ENCODE data around the gene HTRA3.

Gene HTRA3

GRCh38 chr4:8283161-8283560, 13.6 kb downstream of the HTRA3 start:
- no peak for DNase-seq

DNA sequence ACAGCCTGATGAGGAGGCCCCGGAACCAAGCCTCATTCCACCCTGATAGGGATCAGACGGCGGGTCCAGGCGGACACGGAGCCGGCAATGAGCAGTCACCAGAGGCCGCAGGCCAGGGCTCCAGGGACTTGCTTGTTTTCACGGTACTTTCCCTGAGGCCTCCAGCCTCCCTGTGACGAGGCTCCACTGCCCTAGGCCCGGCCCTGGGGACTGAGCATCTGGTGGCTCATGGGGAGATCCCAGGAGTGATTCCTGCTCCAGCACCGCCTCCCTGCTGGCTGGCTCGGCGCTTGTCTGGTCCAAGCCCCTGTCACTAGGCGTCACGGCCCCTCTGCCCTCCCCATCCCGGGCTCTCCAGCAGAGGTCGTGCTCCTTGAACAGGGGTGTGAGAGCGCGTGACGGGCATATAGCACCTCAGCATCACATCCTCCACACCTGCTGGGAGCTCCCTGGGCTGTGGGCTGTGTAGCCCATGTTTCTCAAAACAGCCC, 14.1 kb downstream of the HTRA3 start:
- DNase-seq, result no peak

GRCh38 chr4:8284391-8284790, 14.8 kb downstream of the HTRA3 start:
- no peak for DNase-seq

DNA sequence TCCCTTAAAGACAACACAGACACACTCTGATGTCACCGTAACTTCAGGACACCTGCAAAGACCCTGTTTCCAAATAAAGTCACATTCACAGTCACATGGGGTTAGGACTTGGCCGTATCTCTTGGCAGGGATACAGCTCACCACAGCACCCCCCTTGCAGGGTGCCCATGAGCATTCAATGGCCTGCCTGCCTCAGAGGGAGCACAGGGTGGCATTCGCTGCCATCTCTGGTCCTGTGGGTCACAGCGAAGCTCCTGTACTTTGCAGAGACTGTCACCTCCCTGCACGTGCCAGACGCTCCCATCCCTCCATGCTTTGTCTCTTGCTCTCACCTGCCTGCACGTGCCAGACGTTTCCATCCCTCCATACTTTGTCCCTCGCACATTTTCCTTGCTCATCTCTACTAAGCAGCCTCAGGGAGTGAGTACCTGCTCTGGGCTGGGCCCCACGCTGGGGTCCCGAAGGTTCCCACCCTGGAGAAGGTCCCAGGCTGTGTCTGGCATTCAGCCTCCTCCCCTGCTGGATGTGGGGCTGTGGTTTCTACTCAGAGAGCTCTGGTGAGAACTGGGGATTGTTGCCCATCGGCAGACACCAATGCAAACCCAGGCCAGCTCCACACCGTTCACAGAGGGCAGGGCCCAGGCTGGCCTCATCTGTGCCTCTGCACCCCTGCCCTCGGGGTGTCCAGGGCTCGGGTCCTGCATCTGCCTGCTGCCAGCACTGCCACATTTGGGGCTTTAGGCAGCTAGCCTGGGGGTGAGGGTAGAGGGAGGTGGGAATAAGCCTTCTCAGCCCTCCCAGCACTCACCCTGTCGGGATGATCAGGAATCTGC, 15.8 kb downstream of the HTRA3 start:
- no peak for DNase-seq

- no peak for DNase-seq
These were observed 16.6 kb downstream of the HTRA3 start for GRCh38 chr4:8285976-8286718.

DNA sequence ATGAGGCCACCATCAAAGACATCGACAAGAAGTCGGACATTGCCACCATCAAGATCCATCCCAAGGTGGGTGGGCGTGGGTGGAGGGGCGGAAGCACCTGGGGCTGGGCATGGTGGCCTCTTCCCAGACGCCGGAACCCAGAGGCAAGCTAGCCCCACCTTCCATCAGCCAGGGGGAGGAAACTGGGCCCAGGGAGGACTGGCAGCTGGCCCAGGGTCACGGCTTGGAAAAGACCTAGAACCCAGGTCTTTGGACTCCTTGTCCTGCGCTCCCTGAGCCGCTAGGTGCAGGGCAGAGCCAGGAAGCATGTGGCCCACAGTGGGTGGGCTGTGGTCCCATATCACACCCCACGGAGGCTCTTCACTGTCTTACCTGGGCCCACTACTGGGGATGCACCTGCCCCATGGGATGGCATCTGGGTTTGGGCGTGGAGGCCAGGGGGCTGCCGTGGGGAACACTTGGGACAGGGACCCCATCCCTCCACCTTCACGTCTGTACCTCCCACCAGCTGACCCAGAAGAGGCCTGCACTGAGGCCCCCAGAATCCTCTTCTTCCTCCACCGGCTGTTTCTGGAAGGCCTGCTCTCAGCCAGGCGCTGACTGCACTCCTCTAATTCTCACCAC, 17.3 kb downstream of the HTRA3 start:
- no peak for DNase-seq

- DNase-seq, result no peak
These were observed 18.1 kb downstream of the HTRA3 start for GRCh38 chr4:8287343-8288280.

DNA sequence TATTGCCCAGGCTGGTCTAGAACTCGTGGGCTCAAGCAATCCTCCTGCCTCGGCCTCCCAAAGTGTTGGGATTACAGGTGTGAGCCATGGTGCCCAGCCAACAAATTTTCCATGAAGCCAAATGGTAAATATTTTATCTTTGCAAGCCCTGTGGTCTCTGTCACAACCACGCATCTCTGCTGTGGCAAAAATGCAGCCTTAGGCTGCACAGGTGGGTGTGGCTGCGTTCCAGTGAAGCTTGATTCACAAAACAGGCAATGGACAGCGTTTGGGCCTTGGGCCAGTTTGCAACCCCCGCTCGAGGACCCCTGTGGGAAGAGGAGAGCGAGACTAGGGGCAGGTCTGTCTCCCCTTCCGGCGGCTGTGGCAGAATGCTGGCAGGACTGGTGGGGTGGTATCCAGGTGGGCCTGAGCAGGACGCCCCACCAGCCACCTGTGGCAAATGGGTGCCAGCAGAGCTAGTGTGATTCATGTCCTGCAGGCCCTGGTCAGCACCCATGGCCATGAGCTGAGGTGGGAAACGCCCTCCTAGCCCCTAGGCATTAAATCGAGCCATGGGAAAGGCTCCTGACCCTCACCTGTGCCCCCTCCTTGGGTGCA, 19.7 kb downstream of the HTRA3 start:
- DNase-seq, result no peak

GRCh38 chr4:8289956-8290700, 20.6 kb downstream of the HTRA3 start:
- DNase-seq, result no peak

DNA sequence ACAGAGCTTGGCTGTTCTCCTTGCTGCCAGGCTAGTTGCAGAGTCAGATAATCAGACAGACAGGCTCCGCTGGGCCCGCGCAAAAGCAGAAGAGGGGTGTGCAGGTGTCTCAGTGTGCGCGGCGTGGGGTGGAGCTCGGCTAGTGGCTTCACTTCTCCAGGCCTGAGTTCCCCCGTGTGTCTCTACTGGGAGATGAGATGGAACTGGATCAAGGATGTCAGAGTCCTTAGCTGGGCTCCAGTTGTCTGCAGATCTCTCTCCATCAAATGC, 21.1 kb downstream of the HTRA3 start:
- DNase-seq, result no peak

DNA sequence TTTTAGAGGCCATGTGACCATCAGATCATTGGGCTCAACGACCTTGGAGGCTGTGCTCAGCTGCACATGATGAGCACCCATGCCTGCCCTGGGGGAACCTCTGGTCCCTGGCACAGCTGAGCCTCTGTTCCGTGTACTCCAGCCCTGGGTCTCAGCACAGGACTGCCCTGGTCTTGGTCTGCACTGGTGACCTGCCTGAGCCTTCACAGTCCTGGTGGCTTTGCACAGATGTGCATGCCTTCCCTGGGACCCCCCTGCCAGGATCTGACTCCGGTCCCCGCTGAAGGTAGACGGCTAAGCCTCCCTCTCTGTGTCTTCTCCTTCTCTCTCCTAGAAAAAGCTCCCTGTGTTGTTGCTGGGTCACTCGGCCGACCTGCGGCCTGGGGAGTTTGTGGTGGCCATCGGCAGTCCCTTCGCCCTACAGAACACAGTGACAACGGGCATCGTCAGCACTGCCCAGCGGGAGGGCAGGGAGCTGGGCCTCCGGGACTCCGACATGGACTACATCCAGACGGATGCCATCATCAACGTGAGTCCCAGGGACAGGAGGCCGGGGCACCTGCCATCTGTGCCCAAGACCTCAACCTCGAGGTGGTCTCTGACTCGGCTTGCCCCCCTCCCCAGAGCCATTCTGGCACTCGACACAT, 21.6 kb downstream of the HTRA3 start:
- DNase-seq, result no peak

- DNase-seq, result no peak
These were observed 22.3 kb downstream of the HTRA3 start for GRCh38 chr4:8291701-8292477.

GRCh38 chr4:8292478-8293107, 23.0 kb downstream of the HTRA3 start:
- DNase-seq, result no peak

GRCh38 chr4:8293131-8293975, 23.8 kb downstream of the HTRA3 start:
- no peak for DNase-seq

DNA sequence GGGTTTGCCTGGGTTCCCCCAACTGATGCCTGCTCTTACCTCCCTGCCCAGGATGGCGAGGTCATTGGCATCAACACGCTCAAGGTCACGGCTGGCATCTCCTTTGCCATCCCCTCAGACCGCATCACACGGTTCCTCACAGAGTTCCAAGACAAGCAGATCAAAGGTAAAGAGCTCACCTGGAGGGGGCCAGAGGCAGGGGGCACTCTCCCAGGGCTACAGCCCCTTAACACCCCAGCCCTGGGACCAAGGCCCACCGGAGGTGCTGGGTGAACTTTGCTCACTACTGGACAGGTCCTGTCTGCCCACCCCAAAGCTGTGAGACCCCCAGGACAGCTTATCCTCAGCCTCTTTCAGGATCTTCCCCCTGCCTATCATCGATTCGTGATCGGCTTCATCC, 24.5 kb downstream of the HTRA3 start:
- DNase-seq, result no peak

DNA sequence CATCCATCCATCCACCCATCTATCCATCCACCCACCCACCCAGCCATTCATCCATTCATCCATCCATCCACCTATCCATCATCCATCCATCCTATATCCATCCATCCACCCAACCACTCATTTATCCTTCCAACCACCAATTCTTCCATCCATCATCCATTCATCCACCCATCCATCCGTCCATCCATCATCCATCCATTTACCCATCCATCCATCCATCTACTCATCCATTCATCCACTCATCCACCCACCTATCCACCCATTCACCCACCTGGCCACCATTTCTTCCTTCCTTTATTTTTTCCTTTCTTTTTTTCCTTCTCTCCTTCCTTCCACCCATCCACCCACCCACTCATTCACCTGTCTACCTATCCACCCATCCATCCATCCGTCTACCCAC, 25.2 kb downstream of the HTRA3 start:
- DNase-seq, result no peak

- DNase-seq, result no peak
These were observed 25.9 kb downstream of the HTRA3 start for GRCh38 chr4:8295471-8295870.

- no peak for DNase-seq
These were observed 26.9 kb downstream of the HTRA3 start for GRCh38 chr4:8296491-8296890.

DNA sequence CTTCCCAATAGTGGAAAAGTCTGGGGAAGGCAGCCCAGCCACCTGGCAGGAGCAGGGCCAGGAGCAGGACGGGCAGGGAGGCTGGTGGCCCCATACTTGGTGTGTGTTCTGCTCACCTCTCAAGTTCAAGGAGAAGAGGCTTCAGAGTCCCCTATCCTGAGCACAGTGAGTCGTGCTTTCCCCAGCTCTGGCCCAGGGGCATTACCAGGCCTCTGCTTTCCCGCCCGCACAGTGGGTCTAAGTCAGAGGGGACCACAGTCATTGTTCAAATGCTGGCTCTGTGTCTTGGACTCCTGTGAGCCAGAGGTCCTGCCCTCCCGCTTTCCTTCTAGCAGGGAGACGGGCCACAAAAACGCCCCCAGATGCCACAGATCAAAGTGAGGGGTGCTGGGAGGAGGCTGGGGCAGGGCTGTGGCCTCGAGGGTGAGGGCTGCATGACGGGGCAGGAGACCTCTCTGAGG, 27.6 kb downstream of the HTRA3 start:
- DNase-seq, result no peak
